Loucy (cell line): Measurements from ENCODE around the gene RCN1.

Experiments used
- H2AFZ ChIP-seq: fragments of 200-600 bp; sonication (generic); 2 replicates; pipeline ENCODE4 v1.6.0; 2016; ENCODE audit warnings: antibody characterized with exemption, mild to moderate bottlenecking, low read length, moderate library complexity
- H3F3A ChIP-seq: fragments of 200-600 bp; 2 replicates; pipeline ENCODE4 v1.6.0; 2016; ENCODE audit warnings: antibody characterized with exemption, low read depth, mild to moderate bottlenecking
- H3K27me3 ChIP-seq: fragments of 200-600 bp; sonication (generic); 2 replicates; pipeline ENCODE4 v1.6.1; 2014; ENCODE audit warnings: low read length, mild to moderate bottlenecking; ENCODE audit not compliant: insufficient read depth, poor library complexity, severe bottlenecking
- H3K36me3 ChIP-seq: fragments of 200-600 bp; sonication (generic); 2 replicates; pipeline ENCODE4 v1.6.1; 2016; ENCODE audit warnings: low read length; ENCODE audit not compliant: insufficient read depth
- H3K4me1 ChIP-seq: fragments of 200-600 bp; sonication (generic); 2 replicates; pipeline ENCODE4 v1.5.1; 2014; ENCODE audit warnings: low read length, mild to moderate bottlenecking; ENCODE audit not compliant: insufficient read depth, poor library complexity, severe bottlenecking
- H3K4me2 ChIP-seq: fragments of 200-600 bp; sonication (generic); 2 replicates; pipeline ENCODE4 v1.6.0; 2014; ENCODE audit warnings: antibody characterized with exemption, low read length, low read depth, mild to moderate bottlenecking; ENCODE audit not compliant: poor library complexity, severe bottlenecking
- H3K4me3 ChIP-seq: fragments of 200-600 bp; sonication (generic); 2 replicates; pipeline ENCODE4 v1.5.1; 2014; ENCODE audit warnings: low read length, mild to moderate bottlenecking, mixed read lengths; ENCODE audit not compliant: poor library complexity, severe bottlenecking
- H3K79me2 ChIP-seq: fragments of 200-600 bp; sonication (generic); 2 replicates; pipeline ENCODE4 v1.6.1; 2014; ENCODE audit warnings: low read length; ENCODE audit not compliant: insufficient read depth
- H3K9ac ChIP-seq: fragments of 200-600 bp; sonication (generic); 2 replicates; pipeline ENCODE4 v1.6.0; 2014; ENCODE audit warnings: mild to moderate bottlenecking, low read depth, low read length, moderate library complexity; ENCODE audit not compliant: poor library complexity, severe bottlenecking
- H3K9me2 ChIP-seq: fragments of 200-600 bp; sonication (generic); replicated peaks from 2 replicates; pipeline ENCODE4 v1.6.1; 2016; ENCODE audit warnings: low read depth, low read length, mixed read lengths
- H3K9me3 ChIP-seq: fragments of 200-600 bp; sonication (generic); 2 replicates; pipeline ENCODE4 v1.6.1; 2014; ENCODE audit warnings: mild to moderate bottlenecking, antibody characterized with exemption, low read length, low read depth; ENCODE audit not compliant: insufficient read depth
- H4K20me1 ChIP-seq: fragments of 200-600 bp; sonication (generic); 2 replicates; pipeline ENCODE4 v1.6.0; 2014; ENCODE audit warnings: antibody characterized with exemption, low read length, mild to moderate bottlenecking; ENCODE audit not compliant: insufficient read depth, poor library complexity, severe bottlenecking
- EZH2phosphoT487 ChIP-seq: fragments of 200-600 bp; IDR thresholded peaks from 2 replicates; pipeline ENCODE4 v1.6.1; 2018; ENCODE audit warnings: antibody characterized with exemption, mild to moderate bottlenecking, moderate library complexity, borderline replicate concordance
- TF ChIP-seq, protein P1 (sequence below): fragments of 200-600 bp; sonication (generic); conservative IDR thresholded peaks from 2 replicates; pipeline ENCODE4 v1.5.1; 2014; ENCODE audit warnings: mild to moderate bottlenecking, antibody characterized with exemption, low read length

RCN1 gene

DNA sequence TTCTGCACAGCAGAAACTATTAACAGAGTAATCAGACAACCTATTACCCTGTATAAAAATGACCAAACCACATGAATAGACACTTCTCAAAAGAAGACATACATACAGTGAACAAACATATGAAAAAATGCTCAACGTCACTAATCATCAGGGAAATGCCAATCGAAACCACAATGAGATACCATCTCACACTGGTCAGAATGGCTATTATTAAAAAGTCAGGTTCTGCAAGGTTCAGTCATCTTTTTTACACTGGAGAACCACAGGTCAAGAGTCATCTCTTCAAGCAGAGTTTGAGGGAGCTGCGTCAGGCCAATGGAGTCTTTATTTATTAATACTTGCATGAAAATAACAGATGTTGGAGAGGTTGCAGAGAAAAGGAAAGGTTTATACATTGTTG lies 40.4 kb downstream of the RCN1 start:
- no peaks in the 10 kb centered on the region for H3K27me3 ChIP-seq
- no peak overlapping the region for H3K9ac ChIP-seq
- no peaks in the 10 kb centered on the region for H3K9me2 ChIP-seq
- H3F3A ChIP-seq: no peaks in the 10 kb centered on the region
- no peaks in the 10 kb centered on the region for H4K20me1 ChIP-seq
- TF ChIP-seq EZH2phosphoT487: no peak
- TF ChIP-seq, protein P1, sequence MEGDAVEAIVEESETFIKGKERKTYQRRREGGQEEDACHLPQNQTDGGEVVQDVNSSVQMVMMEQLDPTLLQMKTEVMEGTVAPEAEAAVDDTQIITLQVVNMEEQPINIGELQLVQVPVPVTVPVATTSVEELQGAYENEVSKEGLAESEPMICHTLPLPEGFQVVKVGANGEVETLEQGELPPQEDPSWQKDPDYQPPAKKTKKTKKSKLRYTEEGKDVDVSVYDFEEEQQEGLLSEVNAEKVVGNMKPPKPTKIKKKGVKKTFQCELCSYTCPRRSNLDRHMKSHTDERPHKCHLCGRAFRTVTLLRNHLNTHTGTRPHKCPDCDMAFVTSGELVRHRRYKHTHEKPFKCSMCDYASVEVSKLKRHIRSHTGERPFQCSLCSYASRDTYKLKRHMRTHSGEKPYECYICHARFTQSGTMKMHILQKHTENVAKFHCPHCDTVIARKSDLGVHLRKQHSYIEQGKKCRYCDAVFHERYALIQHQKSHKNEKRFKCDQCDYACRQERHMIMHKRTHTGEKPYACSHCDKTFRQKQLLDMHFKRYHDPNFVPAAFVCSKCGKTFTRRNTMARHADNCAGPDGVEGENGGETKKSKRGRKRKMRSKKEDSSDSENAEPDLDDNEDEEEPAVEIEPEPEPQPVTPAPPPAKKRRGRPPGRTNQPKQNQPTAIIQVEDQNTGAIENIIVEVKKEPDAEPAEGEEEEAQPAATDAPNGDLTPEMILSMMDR: no peak
- no peaks in the 10 kb centered on the region for H3K79me2 ChIP-seq
- H3K4me1 ChIP-seq: no peaks in the 10 kb centered on the region
- no peak overlapping the region for H3K4me2 ChIP-seq
- H2AFZ ChIP-seq: no peak overlapping the region
- no peaks in the 10 kb centered on the region for H3K9me3 ChIP-seq
- H3K36me3 ChIP-seq: no peaks in the 10 kb centered on the region
- H3K4me3 ChIP-seq: no peak overlapping the region

DNA sequence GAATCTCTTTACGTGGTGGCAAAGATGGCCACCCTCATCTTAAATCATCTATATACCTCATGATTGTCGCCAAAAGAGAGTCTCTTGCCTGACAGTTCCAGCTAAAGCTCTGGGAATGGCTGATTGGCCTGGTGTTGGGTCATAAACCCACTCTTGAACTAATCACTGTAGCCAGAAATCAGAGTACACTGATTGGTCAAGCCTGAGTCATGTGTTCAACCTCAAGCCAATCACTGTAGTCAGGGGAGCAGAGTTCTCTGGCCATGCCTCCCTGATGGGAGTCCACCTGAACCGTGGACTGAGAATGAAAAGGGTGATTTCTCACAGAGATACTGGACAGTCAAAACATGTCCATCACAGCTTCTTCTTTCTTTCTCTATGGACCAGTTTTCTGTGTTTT lies 45.8 kb downstream of the RCN1 start:
- Histone ChIP-seq H3K4me1 (no peaks in the 10 kb centered on the region), H3K4me3 (no peak overlapping the region), H3F3A (no peaks in the 10 kb centered on the region), H3K4me2 (no peak overlapping the region), H3K27me3 (no peaks in the 10 kb centered on the region), H3K36me3 (no peaks in the 10 kb centered on the region), H3K9me3 (no peaks in the 10 kb centered on the region), H2AFZ (no peak overlapping the region), H3K79me2 (no peaks in the 10 kb centered on the region), H3K9me2 (no peaks in the 10 kb centered on the region), H4K20me1 (no peaks in the 10 kb centered on the region), H3K9ac (no peak overlapping the region)
- no peak for TF ChIP-seq EZH2phosphoT487
- TF ChIP-seq, protein P1: no peak

DNA sequence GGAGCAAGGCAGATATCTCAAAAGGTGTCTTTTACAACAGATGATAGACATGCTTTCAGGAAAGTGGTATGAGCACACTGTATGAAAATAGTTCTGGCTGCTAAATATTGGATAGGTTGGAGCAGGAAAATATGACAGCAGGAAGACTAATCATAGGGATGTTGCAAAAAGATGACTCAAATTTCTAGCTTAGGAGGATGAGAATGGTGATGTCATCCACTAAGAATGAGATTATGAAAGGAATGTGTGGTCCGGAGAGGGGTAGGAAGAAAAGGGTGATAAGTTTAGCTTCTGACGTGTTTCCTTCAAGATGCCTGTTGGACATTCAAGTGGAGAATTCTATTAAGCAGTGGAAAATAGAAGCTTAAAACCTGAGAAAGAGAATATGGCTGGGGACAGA lies 46.4 kb downstream of the RCN1 start:
- Histone ChIP-seq H3F3A (no peaks in the 10 kb centered on the region), H3K79me2 (no peaks in the 10 kb centered on the region), H3K36me3 (no peaks in the 10 kb centered on the region), H3K4me3 (no peak overlapping the region), H3K27me3 (no peaks in the 10 kb centered on the region), H3K9me3 (no peaks in the 10 kb centered on the region), H3K9ac (no peak overlapping the region), H3K4me1 (no peaks in the 10 kb centered on the region), H4K20me1 (no peaks in the 10 kb centered on the region), H3K4me2 (no peak overlapping the region), H2AFZ (no peak overlapping the region), H3K9me2 (no peaks in the 10 kb centered on the region)
- no peak for TF ChIP-seq EZH2phosphoT487
- TF ChIP-seq, protein P1: no peak
